Naive thymus-derived CD4-positive, alpha-beta T cell (primary cell): ENCODE results near the gene CRAMP1. TPM values are rescaled to one million over a fixed set of nuclear protein-coding genes. Genes with fewer than 3 reads are reported as not detected.
A peak's percentile ranks its signal among the peaks of the same experiment; 100 is the strongest.

Source experiments
- ATAC-seq: fragments of 150-1000 bp; cut with Tn5 transposase; 2 replicates; pipeline ENCODE4 v1.10.0; 2021; ENCODE audit warnings: mild to moderate bottlenecking, moderate library complexity
- CTCF ChIA-PET: fragments of 350-600 bp; sonication (Branson Sonifier 250); formaldehyde crosslinking; loops from one replicate; lab custom pipeline; 2021; ENCODE audit warnings: antibody characterized with exemption; lab: Charles Lee
- POLR2A ChIA-PET: fragments of 350-600 bp; sonication (Branson Sonifier 250); formaldehyde crosslinking; loops from one replicate; lab custom pipeline; 2021; ENCODE audit warnings: antibody characterized with exemption, inconsistent platforms; lab: Charles Lee
- DNase-seq, 9 donors: peaks; one replicate each; pipeline versions ENCODE4 v3.0.0 to v3.0.0-alpha.2; 2020 to 2022; ENCODE audit warnings: mixed read lengths in 1 of 9
- H3K27ac ChIP-seq: one replicate; pipeline ENCODE4 v1.7.0; 2013; ENCODE audit warnings: mild to moderate bottlenecking, low read depth, low read length, moderate library complexity
- H3K27me3 ChIP-seq, 2 donors: one replicate each; pipeline ENCODE4 v1.7.0; 2013; ENCODE audit warnings: low read length in 2 of 2, mild to moderate bottlenecking in 2 of 2, moderate library complexity in 2 of 2; ENCODE audit not compliant: control insufficient read depth in 2 of 2, insufficient read depth in 2 of 2
- H3K36me3 ChIP-seq, 3 experiments: 1 replicate in 2 of 3; 2 replicates in 1 of 3; pipeline ENCODE4 v1.7.0; 2013; ENCODE audit warnings: low read length in 3 of 3, mild to moderate bottlenecking in 3 of 3, moderate library complexity in 1 of 3; ENCODE audit not compliant: insufficient read depth in 3 of 3, control insufficient read depth in 2 of 3
- H3K4me1 ChIP-seq, 2 donors: one replicate each; pipeline ENCODE4 v1.7.0; 2013; ENCODE audit warnings: low read length in 2 of 2, mild to moderate bottlenecking in 2 of 2, moderate library complexity in 1 of 2; ENCODE audit not compliant: control insufficient read depth in 2 of 2, insufficient read depth in 2 of 2
- H3K4me3 ChIP-seq: 2 replicates; pipeline ENCODE4 v1.7.0; 2013; ENCODE audit warnings: mild to moderate bottlenecking, low read length
- H3K9me3 ChIP-seq, 3 experiments: 1 replicate in 2 of 3; 2 replicates in 1 of 3; pipeline ENCODE4 v1.7.0; 2013; ENCODE audit warnings: low read length in 3 of 3; ENCODE audit not compliant: control insufficient read depth in 2 of 3
- H3K27ac Mint-ChIP-seq, 9 donors: one replicate each; pipeline ENCODE4 v1.8.0; 2020 to 2022; ENCODE audit warnings: mixed read lengths in 9 of 9, mild to moderate bottlenecking in 8 of 9, moderate library complexity in 5 of 9, inconsistent platforms in 2 of 9
- H3K27me3 Mint-ChIP-seq, 5 donors: one replicate each; pipeline ENCODE4 v1.8.0; 2021 to 2022; ENCODE audit warnings: mixed read lengths in 5 of 5, mild to moderate bottlenecking in 1 of 5
- H3K36me3 Mint-ChIP-seq, 5 donors: one replicate each; pipeline ENCODE4 v1.8.0; 2020 to 2022; ENCODE audit warnings: mixed read lengths in 5 of 5, mild to moderate bottlenecking in 3 of 5, inconsistent platforms in 1 of 5
- H3K4me1 Mint-ChIP-seq, 7 donors: one replicate each; pipeline ENCODE4 v1.8.0; 2020 to 2022; ENCODE audit warnings: mixed read lengths in 7 of 7, mild to moderate bottlenecking in 3 of 7, inconsistent platforms in 1 of 7
- H3K4me3 Mint-ChIP-seq, 10 donors: one replicate each; pipeline ENCODE4 v1.8.0; 2020 to 2022; ENCODE audit warnings: mild to moderate bottlenecking in 10 of 10, mixed read lengths in 10 of 10, moderate library complexity in 6 of 10, inconsistent platforms in 2 of 10
- H3K9me3 Mint-ChIP-seq, 11 donors: one replicate each; pipeline ENCODE4 v1.8.0; 2020 to 2022; ENCODE audit warnings: mixed read lengths in 11 of 11, mild to moderate bottlenecking in 4 of 11, inconsistent platforms in 1 of 11, moderate library complexity in 1 of 11
- intact Hi-C, 2 donors: fragments of 100-400 bp; cut with micrococcal nuclease; formaldehyde crosslinking; loops; one replicate each; pipeline ENCODE4 v1.15.1; 2023
- polyA plus RNA-seq, 2 donors: library from polyadenylated mRNA; unstranded; fragments of 300-500 nt; fragmentation: Illumina TruSeq; gene quantifications; one replicate each; pipeline ENCODE4 v1.2.3, GENCODE V29; 2021
- total RNA-seq, 6 experiments: library from RNA in 5 of 6; stranded (reverse) in 5 of 6; gene quantifications; 1 replicate in 5 of 6; 2 replicates in 1 of 6; pipeline ENCODE4 v1.2.3 and lab custom pipeline; 2021 to 2026

CRAMP1 gene
- total and polyA plus RNA-seq, 7 experiments from 2014 or later = 2.1 to 33.2 (median 31.2) TPM

GRCh38 chr16:1691276-1691675, 79.1 kb downstream of the CRAMP1 start:
- DNase-seq (no peak), ATAC-seq (no peak)
- H3K4me3 ChIP-seq = no peak overlapping the region
- no peak overlapping the region for H3K27ac ChIP-seq
- peaks cover 0 to 15% (median 6%) of the 10 kb centered on the region in 7 donors for H3K4me1 Mint-ChIP-seq
- H3K36me3 ChIP-seq = peaks cover 0 to 70% (median 5%) of the 10 kb centered on the region in 3 experiments
- no peak overlapping the region for H3K4me3 Mint-ChIP-seq
- intact Hi-C loops = no loop called here
- no peaks in the 10 kb centered on the region for H3K9me3 Mint-ChIP-seq
- H3K27me3 Mint-ChIP-seq = no peaks in the 10 kb centered on the region
- POLR2A ChIA-PET = interaction anchor here (1.2 kb wide), 1 partner anchor 15 kb away, joined by 3 read pairs; the partner anchor contains the start of gene MAPK8IP3
- no peaks in the 10 kb centered on the region for H3K27me3 ChIP-seq
- CTCF ChIA-PET = no interaction called here
- no peak overlapping the region for H3K27ac Mint-ChIP-seq
- H3K4me1 ChIP-seq = no peaks in the 10 kb centered on the region
- H3K36me3 Mint-ChIP-seq = peaks cover 10 to 53% (median 17%) of the 10 kb centered on the region in 5 donors
- H3K9me3 ChIP-seq = no peaks in the 10 kb centered on the region

GRCh38 chr16:1691956-1692355, 79.8 kb downstream of the CRAMP1 start:
- intact Hi-C loops = no loop called here
- no peak for DNase-seq
- POLR2A ChIA-PET = interaction anchor here (1.2 kb wide), 1 partner anchor 14 kb away, joined by 3 read pairs; the partner anchor contains the start of gene MAPK8IP3

GRCh38 chr16:1696863-1697262, 84.7 kb downstream of the CRAMP1 start:
- H3K4me1 ChIP-seq = no peaks in the 10 kb centered on the region
- H3K4me3 ChIP-seq = no peak overlapping the region
- Mint-ChIP-seq H3K36me3 (peaks cover 4 to 44% (median 8%) of the 10 kb centered on the region in 5 donors), H3K27me3 (no peaks in the 10 kb centered on the region), H3K4me1 (peaks cover 0 to 7% (median 0%) of the 10 kb centered on the region in 7 donors), H3K9me3 (no peaks in the 10 kb centered on the region), H3K27ac (no peak overlapping the region), H3K4me3 (no peak overlapping the region)
- peaks cover 0 to 80% (median 0%) of the 10 kb centered on the region in 3 experiments for H3K36me3 ChIP-seq
- CTCF ChIA-PET = interaction anchor here (0.7 kb wide), 1 partner anchor 133 kb away, joined by 3 read pairs; no protein-coding TSS in a partner anchor
- intact Hi-C loops = no loop called here
- H3K27me3 ChIP-seq = no peaks in the 10 kb centered on the region
- ATAC-seq (no peak), DNase-seq (no peak)
- POLR2A ChIA-PET = no interaction called here
- H3K27ac ChIP-seq = no peak overlapping the region
- H3K9me3 ChIP-seq = no peaks in the 10 kb centered on the region

More at GRCh38 chr16:1691956-1692355, 79.8 kb downstream of the CRAMP1 start:
- Mint-ChIP-seq H3K27ac (no peak overlapping the region), H3K4me3 (no peak overlapping the region), H3K27me3 (no peaks in the 10 kb centered on the region), H3K36me3 (peaks cover 10 to 56% (median 21%) of the 10 kb centered on the region in 5 donors), H3K4me1 (peaks cover 0 to 15% (median 6%) of the 10 kb centered on the region in 7 donors), H3K9me3 (no peaks in the 10 kb centered on the region)
- no peaks in the 10 kb centered on the region for H3K27me3 ChIP-seq
- no peak overlapping the region for H3K27ac ChIP-seq
- H3K4me1 ChIP-seq = no peaks in the 10 kb centered on the region
- no peaks in the 10 kb centered on the region for H3K9me3 ChIP-seq
- H3K36me3 ChIP-seq = peaks cover 0 to 70% (median 5%) of the 10 kb centered on the region in 3 experiments
- ATAC-seq = no peak
- CTCF ChIA-PET = no interaction called here
- H3K4me3 ChIP-seq = no peak overlapping the region

GRCh38 chr16:1698680-1699079, 86.5 kb downstream of the CRAMP1 start:
- DNase-seq = no peak
- ChIA-PET CTCF (interaction anchor here (0.6 kb wide), 1 partner anchor 51 kb away, joined by 3 read pairs; no protein-coding TSS in a partner anchor), POLR2A (no interaction called here)
- Histone ChIP-seq H3K9me3 (no peaks in the 10 kb centered on the region), H3K27me3 (no peaks in the 10 kb centered on the region), H3K4me1 (no peaks in the 10 kb centered on the region), H3K4me3 (no peak overlapping the region), H3K27ac (no peak overlapping the region), H3K36me3 (peaks cover 0 to 68% (median 0%) of the 10 kb centered on the region in 3 experiments)
- Mint-ChIP-seq H3K36me3 (peaks cover under 1 to 26% (median 8%) of the 10 kb centered on the region in 5 donors), H3K4me1 (peaks cover 0 to 7% (median 0%) of the 10 kb centered on the region in 7 donors), H3K4me3 (no peak overlapping the region), H3K9me3 (no peaks in the 10 kb centered on the region), H3K27me3 (no peaks in the 10 kb centered on the region), H3K27ac (no peak overlapping the region)
- intact Hi-C loops = no loop called here
- ATAC-seq = no peak

- Mint-ChIP-seq H3K4me1 (peaks cover 0 to 16% (median under 1%) of the 10 kb centered on the region in 7 donors), H3K4me3 (no peak overlapping the region), H3K27ac (no peak overlapping the region), H3K36me3 (peaks cover 0 to 20% (median 4%) of the 10 kb centered on the region in 5 donors), H3K27me3 (no peaks in the 10 kb centered on the region), H3K9me3 (peaks cover 0 to under 1% (median 0%) of the 10 kb centered on the region in 11 donors)
- peaks cover 0 to 4% of the 10 kb centered on the region in 2 donors for H3K4me1 ChIP-seq
- ATAC-seq = no peak
- peaks cover 0 to 62% (median 0%) of the 10 kb centered on the region in 3 experiments for H3K36me3 ChIP-seq
- no peaks in the 10 kb centered on the region for H3K27me3 ChIP-seq
- H3K4me3 ChIP-seq = no peak overlapping the region
- no peaks in the 10 kb centered on the region for H3K9me3 ChIP-seq
- ChIA-PET CTCF (interaction anchor here (0.7 kb wide), 1 partner anchor 271 kb away, joined by 3 read pairs; no protein-coding TSS in a partner anchor), POLR2A (no interaction called here)
- intact Hi-C loops = loop anchor here (10.0 kb wide), 3 partner anchors 205 to 275 kb away; partner anchors contain the start of genes MSRB1 (in 1 of the 2), TELO2 (in 1 of the 2) and UQCC4 (in 1 of the 2)
- H3K27ac ChIP-seq = no peak overlapping the region
- no peak for DNase-seq
Observed at GRCh38 chr16:1700246-1700645, 88.1 kb downstream of the CRAMP1 start.

- no peak overlapping the region for H3K4me3 ChIP-seq
- H3K4me3 Mint-ChIP-seq = no peak overlapping the region
- peaks cover 0 to 20% (median 4%) of the 10 kb centered on the region in 5 donors for H3K36me3 Mint-ChIP-seq
- CTCF ChIA-PET = interaction anchor here (0.7 to 0.9 kb wide), 4 partner anchors 24 to 162 kb away, joined by 3 to 6 read pairs (median 4); partner anchors contain the start of gene JPT2
- ATAC-seq = no peak
- POLR2A ChIA-PET = interaction anchor here (1.0 kb wide), 1 partner anchor 168 kb away, joined by 3 read pairs; the partner anchor contains the start of gene TMEM204
- no peaks in the 10 kb centered on the region for H3K27me3 Mint-ChIP-seq
- no peaks in the 10 kb centered on the region for H3K27me3 ChIP-seq
- no peak for DNase-seq
- intact Hi-C loops = loop anchor here (10.0 kb wide), 3 partner anchors 207 to 277 kb away; partner anchors contain the start of genes MSRB1 (in 1 of the 2), TELO2 (in 1 of the 2) and UQCC4 (in 1 of the 2)
- peak overlapping the region in 4 of 9 donors; percentile 17 to 76 (median 31) for H3K27ac Mint-ChIP-seq
- H3K27ac ChIP-seq = no peak overlapping the region
- peaks cover 0 to 5% (median 0%) of the 10 kb centered on the region in 11 donors for H3K9me3 Mint-ChIP-seq
- peaks cover 0 to 21% (median 4%) of the 10 kb centered on the region in 7 donors for H3K4me1 Mint-ChIP-seq
- peaks cover 0 to 64% (median 0%) of the 10 kb centered on the region in 3 experiments for H3K36me3 ChIP-seq
- H3K9me3 ChIP-seq = no peaks in the 10 kb centered on the region
- H3K4me1 ChIP-seq = peaks cover 0 to 4% of the 10 kb centered on the region in 2 donors
Observed at GRCh38 chr16:1701216-1701878, 89.2 kb downstream of the CRAMP1 start.
